GM12801 (cell line): ENCODE measurements around the gene CEACAM7.
A peak's percentile ranks its signal among the peaks of the same experiment; 100 is the strongest.

Source experiments
- CTCF ChIP-seq: IDR thresholded peaks from one replicate; pipeline ENCODE4 v1.5.1; 2011; ENCODE audit warnings: control low read depth; ENCODE audit not compliant: insufficient read length; ENCODE audit errors: extremely low read depth

The CEACAM7 gene

DNA sequence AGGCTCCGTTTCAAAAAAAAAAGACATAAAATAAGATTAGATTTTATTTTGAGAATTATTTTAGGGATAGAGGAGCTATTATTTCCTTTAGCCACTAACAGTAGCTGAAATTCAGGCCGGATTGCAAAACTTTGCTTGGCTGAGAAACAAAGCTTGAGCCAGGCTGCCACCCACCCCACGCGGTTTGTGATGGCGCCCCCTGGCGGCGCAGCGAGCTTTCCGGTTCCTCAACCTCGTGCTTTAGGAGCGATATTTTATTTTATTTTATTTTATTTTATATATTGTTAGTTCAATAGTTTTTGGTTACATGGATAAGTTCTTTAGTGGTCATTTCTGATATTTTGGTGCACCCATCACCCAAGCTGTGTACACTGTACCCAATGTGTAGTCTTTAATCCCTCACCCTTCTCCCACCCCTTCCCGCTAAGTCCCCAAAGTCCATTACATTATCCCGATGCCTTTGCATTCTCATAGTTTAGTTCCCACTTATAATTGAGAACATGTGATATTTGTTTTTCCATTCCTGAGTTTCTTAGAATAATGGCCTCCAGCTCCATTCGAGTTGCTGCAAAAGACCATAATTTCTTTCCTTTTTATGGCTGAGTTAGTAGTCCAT lies 41.4 kb downstream of the CEACAM7 start:
- no peak for TF ChIP-seq CTCF

DNA sequence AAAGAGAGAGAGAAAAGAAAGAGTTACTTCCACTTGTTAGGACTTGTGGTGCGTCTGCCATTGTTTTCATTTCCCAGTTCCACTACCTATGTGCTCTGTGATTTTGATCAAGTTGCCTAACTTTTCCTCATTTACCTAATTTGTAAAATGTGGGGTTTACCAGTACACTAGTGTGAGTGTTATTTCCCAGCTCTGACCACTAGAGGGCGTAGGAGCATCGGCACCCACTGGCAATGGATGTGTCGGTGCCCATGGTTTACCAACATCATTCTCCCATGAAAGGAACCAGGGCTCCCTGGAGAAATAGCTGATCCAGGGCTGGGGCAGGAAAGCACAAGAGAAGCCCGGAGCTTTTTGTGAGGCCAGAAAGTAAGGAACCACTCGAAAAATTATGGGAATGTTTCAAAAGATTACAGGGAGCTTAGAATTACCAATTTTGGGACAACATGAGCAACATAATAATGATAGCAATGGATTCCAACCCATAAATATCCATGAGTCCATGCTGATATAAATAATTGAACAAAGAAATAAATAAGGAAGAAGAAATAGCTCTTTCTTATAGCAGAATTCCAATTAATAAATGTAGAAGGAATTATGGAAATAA lies 46.1 kb downstream of the CEACAM7 start:
- peak; percentile 37 for TF ChIP-seq CTCF

DNA sequence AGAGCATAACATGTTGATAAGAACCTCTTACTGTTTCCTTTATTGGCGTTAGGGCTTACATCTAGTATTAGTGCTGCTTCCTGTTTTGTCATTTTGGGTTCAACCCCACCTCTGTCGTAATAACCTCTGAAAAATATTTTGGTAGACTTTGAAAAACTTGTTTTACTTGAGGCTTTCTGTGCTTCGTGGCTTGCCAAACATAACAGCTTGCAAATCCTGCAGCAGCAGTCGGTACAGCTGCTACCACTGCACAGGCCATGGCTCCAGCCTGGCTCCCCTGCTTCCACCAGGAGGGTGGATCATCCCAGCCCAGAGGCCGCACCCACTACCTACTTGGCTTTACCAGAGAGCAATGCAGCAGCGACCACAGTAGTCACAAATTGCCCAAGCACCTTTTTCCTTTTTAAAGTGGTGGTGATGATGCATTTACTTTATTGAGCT lies 49.4 kb downstream of the CEACAM7 start:
- no peak for TF ChIP-seq CTCF

GRCh38 chr19:41637484-41637883 lies 50.6 kb downstream of the CEACAM7 start:
- TF ChIP-seq CTCF, result no peak

DNA sequence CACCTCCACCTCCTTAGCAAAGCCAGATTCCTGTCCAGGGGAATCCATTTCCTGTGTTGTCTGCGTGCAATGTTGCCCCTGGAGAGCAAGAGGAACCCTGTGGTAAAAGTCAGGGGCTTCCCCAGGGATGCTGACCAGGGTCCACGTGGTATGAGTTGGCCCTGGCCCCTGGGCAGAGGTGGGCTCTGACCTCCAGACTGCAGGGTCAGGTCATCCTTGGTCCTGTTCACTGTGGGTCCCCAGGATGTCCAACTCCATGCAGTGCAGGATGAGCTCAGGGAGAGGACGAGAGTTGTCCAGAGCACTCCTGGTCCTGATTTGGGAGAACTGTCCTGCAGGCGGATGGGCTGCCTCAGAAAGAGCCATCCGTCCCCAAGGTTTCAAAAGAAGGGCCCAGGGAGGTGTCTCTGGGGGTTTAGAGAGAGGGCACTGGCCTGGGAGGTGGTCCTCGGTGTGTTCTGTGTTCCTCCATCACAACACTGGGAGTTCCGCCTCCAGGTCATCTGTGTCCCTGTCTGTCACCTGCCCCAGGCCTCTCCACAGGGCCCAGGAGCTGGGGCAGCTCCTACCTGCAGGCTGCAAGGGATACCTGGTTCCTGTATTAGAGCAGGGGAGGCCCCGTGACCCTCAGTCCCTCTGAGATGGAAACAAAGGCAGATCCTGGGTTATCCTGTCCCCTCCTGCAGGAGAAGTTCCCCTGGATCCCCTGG lies 59.9 kb downstream of the CEACAM7 start:
- TF ChIP-seq CTCF, result no peak

GRCh38 chr19:41626877-41627276 lies 61.2 kb downstream of the CEACAM7 start, which contains the start of gene CEACAM4:
Gene CEACAM4, minus strand, starts transcription at chr19:41627074. Its CDS starts 111 bp downstream, at chr19:41626963.
- TF ChIP-seq CTCF, result no peak

- no peak for TF ChIP-seq CTCF
Observed at GRCh38 chr19:41626278-41626677, 61.8 kb downstream of the CEACAM7 start.
